Astrocyte (in vitro differentiated cells and primary cell): ENCODE data around the gene PXMP4.

Experiments
- CTCF ChIP-seq: IDR thresholded peaks from 2 replicates; pipeline ENCODE4 v1.5.1; 2011; ENCODE audit warnings: low read depth, mild to moderate bottlenecking, inconsistent platforms, low read length, moderate library complexity; ENCODE audit not compliant: insufficient read depth
- EZH2 ChIP-seq: IDR thresholded peaks from 2 replicates; pipeline ENCODE4 v1.6.1; 2012; ENCODE audit warnings: mild to moderate bottlenecking, low read length, inconsistent platforms; ENCODE audit not compliant: insufficient read depth

- no peak for TF ChIP-seq CTCF
- no peak for TF ChIP-seq EZH2
Measured at GRCh38 chr20:33727806-33728205, 7.7 kb upstream of the PXMP4 start.
